Measurements from ENCODE around the gene MBD3L3.
A peak's percentile ranks its signal among the peaks of the same experiment; 100 is the strongest.
"Not testable (repeated sequence)": the region's sequence is repeated elsewhere in the genome, so short reads cannot be mapped to it uniquely, and the experiment has no call there.

MBD3L3 gene

GRCh38 chr19:7063339-7063738, 4.9 kb upstream of the MBD3L3 start:
- DNase-seq (ENCODE audit: low spot score), result no peak

GRCh38 chr19:7059977-7060376, 1.5 kb upstream of the MBD3L3 start:
- not testable (repeated sequence) for DNase-seq (ENCODE audit: low spot score)

- DNase-seq (ENCODE audit: low spot score), result not testable (repeated sequence)
These were observed 2.1 kb downstream of the MBD3L3 start for GRCh38 chr19:7056371-7056770.

GRCh38 chr19:7055679-7056078, 2.8 kb downstream of the MBD3L3 start:
- not testable (repeated sequence) for DNase-seq (ENCODE audit: low spot score)

- DNase-seq (ENCODE audit: low spot score), result not testable (repeated sequence)
These were observed 3.7 kb downstream of the MBD3L3 start for GRCh38 chr19:7054635-7055368.

- not testable (repeated sequence) for DNase-seq (ENCODE audit: low spot score)
These were observed 5.6 kb downstream of the MBD3L3 start for GRCh38 chr19:7052896-7053295.

GRCh38 chr19:7051421-7051820, 7.1 kb downstream of the MBD3L3 start:
- DNase-seq (ENCODE audit: low spot score), result not testable (repeated sequence)

GRCh38 chr19:7049021-7049420, 9.5 kb downstream of the MBD3L3 start, which contains the start of gene MBD3L2:
MBD3L2 (plus strand) TSS chr19:7049321; CDS start chr19:7049374, 53 bp downstream.
- not testable (repeated sequence) for DNase-seq (ENCODE audit: low spot score)

GRCh38 chr19:7041563-7041962, 16.9 kb downstream of the MBD3L3 start:
- not testable (repeated sequence) for DNase-seq (ENCODE audit: low spot score)

GRCh38 chr19:7040079-7040478, 18.4 kb downstream of the MBD3L3 start, which contains the start of gene MBD3L4:
MBD3L4 (minus strand) TSS chr19:7040179; CDS start chr19:7040144, 35 bp downstream.
- not testable (repeated sequence) for DNase-seq (ENCODE audit: low spot score)

- not testable (repeated sequence) for DNase-seq (ENCODE audit: low spot score)
These were observed 28.2 kb downstream of the MBD3L3 start, which contains the start of gene MBD3L5 for GRCh38 chr19:7030278-7030677. MBD3L5 (plus strand) TSS chr19:7030578; CDS start chr19:7030612, 34 bp downstream.

GRCh38 chr19:7028790-7029189, 29.7 kb downstream of the MBD3L3 start:
- DNase-seq (ENCODE audit: low spot score), result not testable (repeated sequence)

- DNase-seq (ENCODE audit: low spot score), result not testable (repeated sequence)
These were observed 37.1 kb downstream of the MBD3L3 start, which contains the start of gene MBD3L2B for GRCh38 chr19:7021331-7021730. MBD3L2B (minus strand) TSS chr19:7021431; CDS start chr19:7021397, 34 bp downstream.

GRCh38 chr19:7018828-7019227, 39.6 kb downstream of the MBD3L3 start:
- DNase-seq (ENCODE audit: low spot score), result no peak

GRCh38 chr19:7013678-7014077, 44.8 kb downstream of the MBD3L3 start:
- DNase-seq (ENCODE audit: low spot score), result peak; percentile 36

- no peak for DNase-seq (ENCODE audit: low spot score)
These were observed 47.5 kb downstream of the MBD3L3 start for GRCh38 chr19:7010722-7011593.

GRCh38 chr19:7007859-7008258, 50.6 kb downstream of the MBD3L3 start:
- DNase-seq (ENCODE audit: low spot score), result no peak

Data from activated CD4-positive, alpha-beta T cell treated with anti-CD3 and anti-CD28 coated beads, Interleukin-2, Interleukin-4, amounts not matched to agents 100 ng/mL and 50 ng/mL, durations not matched to agents 16 hours and 8 hours (primary cell).